ENCODE results near the gene PCSK6. TPM values are rescaled to one million over a fixed set of nuclear protein-coding genes. Genes with fewer than 3 reads are reported as not detected.

Gene PCSK6
- total RNA-seq, 3 donors from 2014 or later (not counting 1 experiment from before 2014, with no cell fraction given), result 1.5 to 2.4 (median 2.4) TPM

DNA sequence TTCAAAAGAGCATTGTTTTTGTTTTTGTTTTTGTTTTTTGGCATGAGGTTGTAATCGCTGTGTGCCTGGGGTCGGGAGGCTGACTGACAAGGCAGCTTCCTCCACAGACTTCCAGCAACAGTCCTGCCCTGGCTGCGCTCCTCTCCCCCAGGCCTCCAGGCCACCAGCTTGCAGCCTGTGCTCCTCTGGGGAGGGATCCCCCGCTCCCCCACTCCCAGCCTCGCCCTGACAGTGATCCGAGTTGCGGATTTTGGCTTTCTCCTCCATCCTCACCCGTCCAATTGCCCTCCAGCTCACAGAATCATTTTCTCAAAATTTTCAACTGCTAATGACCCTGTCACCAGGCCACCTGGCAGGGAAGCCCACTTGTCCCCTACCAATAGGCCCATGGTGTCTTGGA is 36.5 kb upstream of the PCSK6 start:
- no peak overlapping the region for H3K4me3 Mint-ChIP-seq
- ATAC-seq (no peak), DNase-seq (no peak)
- no peak overlapping the region for H3K27ac ChIP-seq (ENCODE audit: low read length)
- H3K9me3 Mint-ChIP-seq, result no peaks in the 10 kb centered on the region
- H3K36me3 Mint-ChIP-seq, result no peaks in the 10 kb centered on the region
- no peaks in the 10 kb centered on the region for H3K27me3 ChIP-seq (ENCODE audit: control insufficient read depth, insufficient read depth, low read length)
- H3K4me1 ChIP-seq (ENCODE audit: control insufficient read depth, insufficient read depth, low read length), result peaks cover 5% of the 10 kb centered on the region
- intact Hi-C loops (cut with micrococcal nuclease), result no loop called here
- no peak overlapping the region for H3K4me3 ChIP-seq (ENCODE audit: low read length)
- peaks cover 0 to 3% of the 10 kb centered on the region in 2 donors for H3K27me3 Mint-ChIP-seq (ENCODE audit: low read depth in 2 of 2)
- TF ChIP-seq, protein P1, sequence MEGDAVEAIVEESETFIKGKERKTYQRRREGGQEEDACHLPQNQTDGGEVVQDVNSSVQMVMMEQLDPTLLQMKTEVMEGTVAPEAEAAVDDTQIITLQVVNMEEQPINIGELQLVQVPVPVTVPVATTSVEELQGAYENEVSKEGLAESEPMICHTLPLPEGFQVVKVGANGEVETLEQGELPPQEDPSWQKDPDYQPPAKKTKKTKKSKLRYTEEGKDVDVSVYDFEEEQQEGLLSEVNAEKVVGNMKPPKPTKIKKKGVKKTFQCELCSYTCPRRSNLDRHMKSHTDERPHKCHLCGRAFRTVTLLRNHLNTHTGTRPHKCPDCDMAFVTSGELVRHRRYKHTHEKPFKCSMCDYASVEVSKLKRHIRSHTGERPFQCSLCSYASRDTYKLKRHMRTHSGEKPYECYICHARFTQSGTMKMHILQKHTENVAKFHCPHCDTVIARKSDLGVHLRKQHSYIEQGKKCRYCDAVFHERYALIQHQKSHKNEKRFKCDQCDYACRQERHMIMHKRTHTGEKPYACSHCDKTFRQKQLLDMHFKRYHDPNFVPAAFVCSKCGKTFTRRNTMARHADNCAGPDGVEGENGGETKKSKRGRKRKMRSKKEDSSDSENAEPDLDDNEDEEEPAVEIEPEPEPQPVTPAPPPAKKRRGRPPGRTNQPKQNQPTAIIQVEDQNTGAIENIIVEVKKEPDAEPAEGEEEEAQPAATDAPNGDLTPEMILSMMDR (IDR thresholded peaks at IDR 0.05), result no peak
- no peaks in the 10 kb centered on the region for H3K9me3 ChIP-seq (ENCODE audit: control insufficient read depth, insufficient read depth, low read length)
- no peaks in the 10 kb centered on the region for H3K36me3 ChIP-seq (ENCODE audit: control insufficient read depth, insufficient read depth, low read length)
- 85% methylated on average over 7 of the region's 8 CpGs for WGBS (ENCODE audit: insufficient coverage)
- H3K27ac Mint-ChIP-seq, result no peak overlapping the region
- peaks cover 11 to 12% of the 10 kb centered on the region in 2 donors for H3K4me1 Mint-ChIP-seq

DNA sequence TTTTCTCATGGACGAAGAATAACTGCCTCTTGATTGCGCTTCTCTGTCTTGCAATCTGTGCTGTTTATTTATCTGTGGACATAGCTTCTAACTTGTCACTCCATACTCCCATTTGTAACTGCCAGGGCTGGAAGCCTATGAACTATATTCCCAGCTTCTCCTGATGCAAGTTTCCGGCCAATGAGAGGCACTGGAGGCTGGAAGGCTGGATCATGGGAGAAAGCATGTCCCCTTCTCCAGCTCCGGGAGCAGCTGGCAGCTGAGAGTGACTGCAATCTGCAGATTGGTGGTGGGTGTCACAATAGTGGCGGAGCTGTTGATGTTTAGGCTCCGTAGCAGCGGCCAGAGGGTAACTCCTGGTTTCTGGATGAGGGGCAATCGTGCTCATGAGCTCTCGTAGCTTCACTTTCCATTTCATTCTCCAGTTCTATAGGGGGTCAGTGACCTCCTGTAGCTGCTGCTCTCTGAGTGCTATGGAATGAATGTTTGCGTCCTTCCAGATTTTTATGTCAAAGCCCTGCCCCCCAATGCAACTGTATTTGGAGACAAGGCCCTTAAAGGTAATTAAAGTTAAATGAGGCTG is 35.7 kb upstream of the PCSK6 start:
- TF ChIP-seq, protein P1 (IDR thresholded peaks at IDR 0.05), result no peak
- Histone ChIP-seq H3K4me3 (ENCODE audit: low read length) (no peak overlapping the region), H3K36me3 (ENCODE audit: control insufficient read depth, insufficient read depth, low read length) (no peaks in the 10 kb centered on the region), H3K9me3 (ENCODE audit: control insufficient read depth, insufficient read depth, low read length) (no peaks in the 10 kb centered on the region), H3K27ac (ENCODE audit: low read length) (no peak overlapping the region), H3K27me3 (ENCODE audit: control insufficient read depth, insufficient read depth, low read length) (no peaks in the 10 kb centered on the region), H3K4me1 (ENCODE audit: control insufficient read depth, insufficient read depth, low read length) (peaks cover 5% of the 10 kb centered on the region)
- no peak overlapping the region for H3K27ac Mint-ChIP-seq
- ATAC-seq, result no peak
- no peaks in the 10 kb centered on the region for H3K9me3 Mint-ChIP-seq
- 81% methylated on average over 8 of the region's 10 CpGs for WGBS (ENCODE audit: insufficient coverage)
- H3K27me3 Mint-ChIP-seq (ENCODE audit: low read depth in 2 of 2), result peaks cover 6 to 7% of the 10 kb centered on the region in 2 donors
- H3K4me3 Mint-ChIP-seq, result no peak overlapping the region
- intact Hi-C loops (cut with micrococcal nuclease), result no loop called here
- no peak for DNase-seq
- peaks cover 11 to 12% of the 10 kb centered on the region in 2 donors for H3K4me1 Mint-ChIP-seq
- no peaks in the 10 kb centered on the region for H3K36me3 Mint-ChIP-seq

- DNase-seq (no peak), ATAC-seq (no peak)
- Mint-ChIP-seq H3K27ac (no peak overlapping the region), H3K4me3 (no peak overlapping the region), H3K9me3 (peaks cover 3 to 6% of the 10 kb centered on the region in 2 donors), H3K4me1 (peaks cover 11 to 12% of the 10 kb centered on the region in 2 donors), H3K27me3 (ENCODE audit: low read depth in 2 of 2) (peaks cover 6 to 11% of the 10 kb centered on the region in 2 donors), H3K36me3 (no peaks in the 10 kb centered on the region)
- Histone ChIP-seq H3K4me1 (ENCODE audit: control insufficient read depth, insufficient read depth, low read length) (peaks cover 5% of the 10 kb centered on the region), H3K4me3 (ENCODE audit: low read length) (no peak overlapping the region), H3K36me3 (ENCODE audit: control insufficient read depth, insufficient read depth, low read length) (no peaks in the 10 kb centered on the region), H3K27ac (ENCODE audit: low read length) (no peak overlapping the region), H3K27me3 (ENCODE audit: control insufficient read depth, insufficient read depth, low read length) (no peaks in the 10 kb centered on the region), H3K9me3 (ENCODE audit: control insufficient read depth, insufficient read depth, low read length) (no peaks in the 10 kb centered on the region)
- WGBS (ENCODE audit: insufficient coverage), result 91% methylated on average over 8 of the region's 8 CpGs
- TF ChIP-seq, protein P1 (IDR thresholded peaks at IDR 0.05), result no peak
- intact Hi-C loops (cut with micrococcal nuclease), result no loop called here
These were observed 34.0 kb upstream of the PCSK6 start for GRCh38 chr15:101523560-101523940.
